K562 (cell line): ENCODE data around the gene SLC6A6. TPM values are rescaled to one million over a fixed set of nuclear protein-coding genes. Genes with fewer than 3 reads are reported as not detected.
A peak's percentile ranks its signal among the peaks of the same experiment; 100 is the strongest.

ENCODE experiments used
- ATAC-seq: fragments of 200-7000 bp; cut with Tn5 transposase; 3 replicates; pipeline ENCODE4 v1.9.1; 2020; ENCODE audit warnings: moderate library complexity
- BruUV-seq: library from RNA; stranded (reverse); fragments of 400-500 nt; replicated peaks from 2 replicates; lab custom pipeline; 2021; lab: Mats Ljungman, UMichigan
- CTCF ChIA-PET: fragments of 300-600 bp; formaldehyde crosslinking; extraction: SDS; loops from one replicate; lab custom pipeline; 2021; ENCODE audit warnings: low intra/inter-chr PET ratio; lab: Yijun Ruan, JAX
- POLR2A ChIA-PET: fragments of 300-600, 350-650 bp; sonication (Branson Sonifier 250); formaldehyde crosslinking; extraction: SDS; loops from one replicate; lab custom pipeline; 2021; ENCODE audit warnings: antibody characterized with exemption, inconsistent platforms; lab: Yijun Ruan, JAX
- DNase-seq, 4 experiments: peaks; one replicate each; pipeline versions ENCODE4 v3.0.0 to v3.0.0-alpha.2; 2011 to 2018; ENCODE audit warnings: low spot score in 3 of 4, mixed read lengths in 3 of 4; ENCODE audit errors: extremely low read depth in 1 of 4
- FAIRE-seq: peaks from 2 replicates; lab custom pipeline; 2011; peaks lifted over from hg19 to GRCh38; lab: Jason Lieb, UNC
- H2AFZ ChIP-seq: 2 replicates; pipeline ENCODE4 v1.6.0; 2011; ENCODE audit warnings: low read depth, low read length, control low read depth, inconsistent platforms
- H3K27ac ChIP-seq: fragments of 200-600 bp; 3 replicates; pipeline ENCODE4 v1.8.0; 2011; ENCODE audit warnings: low read depth, mild to moderate bottlenecking, control low read depth, inconsistent platforms, low read length, moderate library complexity, mixed read lengths; ENCODE audit errors: extremely low read depth
- H3K27me3 ChIP-seq, 2 experiments: fragments of 300-600 bp in 1 of 2; 2 replicates in 1 of 2; 3 replicates in 1 of 2; pipeline versions ENCODE4 v1.6.0 to v1.8.0; 2011; ENCODE audit warnings: inconsistent platforms in 2 of 2, low read length in 2 of 2, mild to moderate bottlenecking in 1 of 2, mixed read lengths in 1 of 2, moderate library complexity in 1 of 2; ENCODE audit not compliant: control insufficient read depth in 2 of 2, insufficient read depth in 2 of 2
- H3K36me3 ChIP-seq: fragments of 300-600 bp; 3 replicates; pipeline ENCODE4 v1.8.0; 2011; ENCODE audit warnings: mild to moderate bottlenecking, low read length, inconsistent platforms; ENCODE audit not compliant: control insufficient read depth, insufficient read depth
- H3K4me1 ChIP-seq, 2 experiments: fragments of 200-600 bp in 1 of 2; replicated peaks in 1 of 2; 2 replicates in 1 of 2; 3 replicates in 1 of 2; pipeline versions ENCODE4 v1.5.1 to v1.8.0; 2011; ENCODE audit warnings: inconsistent platforms in 2 of 2, low read length in 2 of 2, mild to moderate bottlenecking in 1 of 2, mixed read lengths in 1 of 2, moderate library complexity in 1 of 2; ENCODE audit not compliant: control insufficient read depth in 2 of 2, insufficient read depth in 2 of 2
- H3K4me2 ChIP-seq: 2 replicates; pipeline ENCODE4 v1.6.1; 2011; ENCODE audit warnings: low read length, control low read depth, inconsistent platforms, mixed read lengths; ENCODE audit not compliant: insufficient read depth
- H3K4me3 ChIP-seq: fragments of 200-600 bp; sonication (generic), shearing (Covaris generic); 2 replicates; pipeline ENCODE4 v1.5.1; 2016; ENCODE audit warnings: control low read depth, inconsistent platforms
- H3K79me2 ChIP-seq: fragments of 200-600 bp; 3 replicates; pipeline ENCODE4 v1.8.0; 2011; ENCODE audit warnings: low read length, inconsistent platforms; ENCODE audit not compliant: control insufficient read depth, insufficient read depth
- H3K9ac ChIP-seq, 2 experiments: 2 replicates each; pipeline versions ENCODE4 v1.6.0 to v1.6.1; 2011; ENCODE audit warnings: low read depth in 2 of 2, low read length in 2 of 2, control low read depth in 1 of 2, inconsistent platforms in 1 of 2, mild to moderate bottlenecking in 1 of 2, mixed read lengths in 1 of 2; ENCODE audit not compliant: insufficient read depth in 1 of 2
- H3K9me1 ChIP-seq: one replicate; pipeline ENCODE4 v1.6.0; 2011; ENCODE audit warnings: inconsistent platforms, mild to moderate bottlenecking, low read length, moderate library complexity; ENCODE audit not compliant: control insufficient read depth, insufficient read depth
- H3K9me3 ChIP-seq: replicated peaks from 2 replicates; pipeline ENCODE4 v1.5.1; 2011; ENCODE audit warnings: low read depth, low read length, inconsistent platforms; ENCODE audit not compliant: control insufficient read depth, insufficient read depth
- H4K20me1 ChIP-seq: replicated peaks from 2 replicates; pipeline ENCODE4 v1.6.1; 2011; ENCODE audit warnings: low read length, inconsistent platforms, mixed read lengths; ENCODE audit not compliant: control insufficient read depth, insufficient read depth
- ADNP ChIP-seq: fragments of 200-800 bp; sonication (Bioruptor generic); IDR thresholded peaks from 2 replicates; pipeline ENCODE4 v1.6.1; 2016; ENCODE audit warnings: missing genetic modification characterization, missing compliant biosample characterization
- EP300 ChIP-seq: IDR thresholded peaks from 2 replicates; pipeline ENCODE4 v1.6.1; 2012; ENCODE audit warnings: low read length, improper control_type of control experiment
- NR3C1 ChIP-seq: sonication (generic); formaldehyde crosslinking; IDR thresholded peaks from 2 replicates; pipeline ENCODE4 v1.8.1; 2022; ENCODE audit warnings: missing genetic modification reagents
- RBM25 ChIP-seq: fragments of 200-400 bp; formaldehyde crosslinking; IDR thresholded peaks from 2 replicates; pipeline ENCODE4 v1.6.1; 2018; ENCODE audit warnings: low read length, low read depth, moderate library complexity; ENCODE audit not compliant: severe bottlenecking
- RCOR1 ChIP-seq, 2 experiments: IDR thresholded peaks; 2 replicates each; pipeline ENCODE4 v1.6.1; 2012; ENCODE audit warnings: low read depth in 2 of 2, low read length in 2 of 2, borderline replicate concordance in 1 of 2, improper control_type of control experiment in 1 of 2
- SMARCA5 ChIP-seq: fragments of 450-650 bp; IDR thresholded peaks from 2 replicates; pipeline ENCODE4 v1.6.1; 2016
- SREBF2 ChIP-seq: sonication (generic); formaldehyde crosslinking; IDR thresholded peaks from 2 replicates; pipeline ENCODE4 v1.4.0; 2020; ENCODE audit warnings: mild to moderate bottlenecking, missing genetic modification reagents
- WGBS: fragments of 100-300 bp; shearing (Covaris generic); methylation state at CpG from one replicate; pipeline ENCODE4 v1.1.6; 2016; ENCODE audit warnings: low coverage, mixed read lengths; ENCODE audit not compliant: insufficient coverage; ENCODE audit errors: missing lambda C conversion rate; 5-methylcytosine and 5-hydroxymethylcytosine counted together
- in situ Hi-C: fragments of 300-500 bp; cut with MboI; formaldehyde crosslinking; loops from 4 replicates; pipeline ENCODE4 v1.15.0; 2018; ENCODE audit warnings: inconsistent platforms, mixed read lengths
- intact Hi-C: fragments of 100-400 bp; cut with micrococcal nuclease; formaldehyde crosslinking; loops from 2 replicates; pipeline ENCODE4 v1.14.2; 2022
- polyA plus RNA-seq, 8 experiments: library from polyadenylated mRNA; depleted of rRNA in 4 of 8; stranded (reverse) in 5 of 8; unstranded in 3 of 8; fragments of >200 nt; fragmentation: Nextera tagmentation in 2 of 8; fragmentation: Illumina TruSeq in 1 of 8; extraction: Ambion mirVana in 2 of 8; extraction: Trizol in 1 of 8; gene quantifications; 2 replicates each; pipeline versions ENCODE4 v1.2.1 to v1.2.3, GENCODE V29; 2011 to 2014; ENCODE audit warnings: inconsistent platforms in 1 of 8, missing spikeins in 1 of 8
- total RNA-seq, 7 experiments: library from RNA; depleted of rRNA in 6 of 7; stranded (reverse); fragments of >200 nt in 6 of 7; fragmentation: Illumina TruSeq in 2 of 7; extraction: Trizol in 2 of 7; gene quantifications; 2 replicates each; pipeline versions ENCODE4 v1.2.1 to v1.2.3, GENCODE V29; 2011 to 2021; ENCODE audit warnings: low replicate concordance in 1 of 7

Gene SLC6A6
- total and polyA plus RNA-seq, 9 of the 15 experiments (the other 6 are each of a cell fraction or from before 2014, with no cell fraction given) = 12.3 to 203 (median 93.2) TPM

DNA sequence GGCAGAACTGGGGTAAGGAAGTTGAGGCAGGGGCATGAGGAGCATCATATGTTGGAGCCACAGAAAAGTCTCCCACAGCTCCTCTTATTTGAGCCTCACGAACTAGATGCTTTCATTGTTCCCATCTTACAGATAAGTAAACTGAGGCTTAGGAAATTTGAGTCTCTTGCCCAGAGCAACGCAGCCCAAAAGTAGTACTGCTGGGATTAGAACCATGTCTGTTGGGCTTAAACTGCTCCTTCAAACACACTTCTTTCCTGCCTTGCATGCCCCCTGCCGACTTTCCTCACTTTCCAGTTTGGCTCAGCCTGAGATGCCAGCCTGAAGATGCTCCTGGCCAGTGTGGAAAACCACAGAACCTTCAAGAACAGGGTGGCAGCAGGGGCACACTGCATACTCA is 43.1 kb upstream of the SLC6A6 start:
- Histone ChIP-seq H3K27me3 (no peaks in the 10 kb centered on the region), H3K9me3 (no peaks in the 10 kb centered on the region), H3K4me3 (no peak overlapping the region), H3K9me1 (no peaks in the 10 kb centered on the region), H3K79me2 (no peaks in the 10 kb centered on the region), H2AFZ (no peak overlapping the region), H4K20me1 (no peaks in the 10 kb centered on the region), H3K4me2 (no peak overlapping the region), H3K4me1 (peaks cover 0 to 5% of the 10 kb centered on the region in 2 experiments; a peak in 2 of 5 replicates), H3K9ac (peak overlapping the region in 1 of 2 experiments; percentile 33; a peak in 1 of 4 replicates), H3K27ac (no peak overlapping the region), H3K36me3 (no peaks in the 10 kb centered on the region)
- ATAC-seq = no peak
- no peak for TF ChIP-seq NR3C1 (CRISPR knock-in tag)
- TF ChIP-seq SREBF2 (CRISPR knock-in tag) = no peak
- TF ChIP-seq EP300 = no peak
- peak; percentile 49; the same call in 1 of the 2 replicates for TF ChIP-seq ADNP (tag)
- TF ChIP-seq RBM25 = peak; percentile 95
- 0 out of 2 replicates have a peak, but pooled peaks have one; percentile 6 for TF ChIP-seq SMARCA5
- peak in 1 of 2 experiments; percentile 43; a peak in 1 of 4 replicates for TF ChIP-seq RCOR1 (IDR thresholded peaks at IDR 0.05; ENCODE audit: borderline replicate concordance in 1 of 2, low read depth in 2 of 2, low read length in 2 of 2)
- WGBS = 47% methylated on average over 3 of the region's 3 CpGs
- FAIRE-seq = no peak
- DNase-seq = no peak
- ChIA-PET CTCF (no interaction called here), POLR2A (interaction anchor here (1.0 kb wide), 1 partner anchor 22 kb away, joined by 4 read pairs; no protein-coding TSS in a partner anchor)
- intact Hi-C loops (no loop called here), in situ Hi-C loops (no loop called here)
- no TSS peak for BruUV-seq
